Measurements from ENCODE around the gene OR52N4.

OR52N4 gene

DNA sequence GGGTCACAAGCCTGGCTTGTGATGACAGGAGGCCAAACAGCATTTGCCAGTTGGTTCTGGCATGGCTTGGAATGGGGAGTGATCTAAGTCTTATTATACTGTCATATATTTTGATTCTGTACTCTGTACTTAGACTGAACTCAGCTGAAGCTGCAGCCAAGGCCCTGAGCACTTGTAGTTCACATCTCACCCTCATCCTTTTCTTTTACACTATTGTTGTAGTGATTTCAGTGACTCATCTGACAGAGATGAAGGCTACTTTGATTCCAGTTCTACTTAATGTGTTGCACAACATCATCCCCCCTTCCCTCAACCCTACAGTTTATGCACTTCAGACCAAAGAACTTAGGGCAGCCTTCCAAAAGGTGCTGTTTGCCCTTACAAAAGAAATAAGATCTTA, 17.0 kb upstream of the OR52N4 start:
- Histone ChIP-seq H3K36me3 (ENCODE audit: control insufficient read depth, low read length) (no peaks in the 10 kb centered on the region), H3K9me2 (replicated peaks; ENCODE audit: control insufficient read depth, low read length) (no peaks in the 10 kb centered on the region), H4K20me1 (ENCODE audit: control insufficient read depth, insufficient read depth, low read depth, low read length) (no peaks in the 10 kb centered on the region), H3K4me2 (ENCODE audit: low read length) (no peak overlapping the region), H3K4me1 (ENCODE audit: control insufficient read depth, low read length) (no peaks in the 10 kb centered on the region), H3F3A (ENCODE audit: control insufficient read depth, insufficient read depth) (no peaks in the 10 kb centered on the region), H3K27ac (ENCODE audit: low read depth, low read length) (no peak overlapping the region), H3K27me3 (ENCODE audit: control insufficient read depth, low read length) (no peaks in the 10 kb centered on the region), H3K4me3 (ENCODE audit: low read length) (no peak overlapping the region), H3K9me3 (ENCODE audit: control insufficient read depth, insufficient read depth, low read length) (no peaks in the 10 kb centered on the region), H3K79me2 (ENCODE audit: control insufficient read depth, low read length) (no peaks in the 10 kb centered on the region)
- TF ChIP-seq EZH2phosphoT487 (IDR thresholded peaks at IDR 0.05; ENCODE audit: borderline replicate concordance, low read length): no peak
- TF ChIP-seq, protein P1, sequence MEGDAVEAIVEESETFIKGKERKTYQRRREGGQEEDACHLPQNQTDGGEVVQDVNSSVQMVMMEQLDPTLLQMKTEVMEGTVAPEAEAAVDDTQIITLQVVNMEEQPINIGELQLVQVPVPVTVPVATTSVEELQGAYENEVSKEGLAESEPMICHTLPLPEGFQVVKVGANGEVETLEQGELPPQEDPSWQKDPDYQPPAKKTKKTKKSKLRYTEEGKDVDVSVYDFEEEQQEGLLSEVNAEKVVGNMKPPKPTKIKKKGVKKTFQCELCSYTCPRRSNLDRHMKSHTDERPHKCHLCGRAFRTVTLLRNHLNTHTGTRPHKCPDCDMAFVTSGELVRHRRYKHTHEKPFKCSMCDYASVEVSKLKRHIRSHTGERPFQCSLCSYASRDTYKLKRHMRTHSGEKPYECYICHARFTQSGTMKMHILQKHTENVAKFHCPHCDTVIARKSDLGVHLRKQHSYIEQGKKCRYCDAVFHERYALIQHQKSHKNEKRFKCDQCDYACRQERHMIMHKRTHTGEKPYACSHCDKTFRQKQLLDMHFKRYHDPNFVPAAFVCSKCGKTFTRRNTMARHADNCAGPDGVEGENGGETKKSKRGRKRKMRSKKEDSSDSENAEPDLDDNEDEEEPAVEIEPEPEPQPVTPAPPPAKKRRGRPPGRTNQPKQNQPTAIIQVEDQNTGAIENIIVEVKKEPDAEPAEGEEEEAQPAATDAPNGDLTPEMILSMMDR (IDR thresholded peaks at IDR 0.05; ENCODE audit: low read depth, low read length, poor library complexity, severe bottlenecking): no peak

DNA sequence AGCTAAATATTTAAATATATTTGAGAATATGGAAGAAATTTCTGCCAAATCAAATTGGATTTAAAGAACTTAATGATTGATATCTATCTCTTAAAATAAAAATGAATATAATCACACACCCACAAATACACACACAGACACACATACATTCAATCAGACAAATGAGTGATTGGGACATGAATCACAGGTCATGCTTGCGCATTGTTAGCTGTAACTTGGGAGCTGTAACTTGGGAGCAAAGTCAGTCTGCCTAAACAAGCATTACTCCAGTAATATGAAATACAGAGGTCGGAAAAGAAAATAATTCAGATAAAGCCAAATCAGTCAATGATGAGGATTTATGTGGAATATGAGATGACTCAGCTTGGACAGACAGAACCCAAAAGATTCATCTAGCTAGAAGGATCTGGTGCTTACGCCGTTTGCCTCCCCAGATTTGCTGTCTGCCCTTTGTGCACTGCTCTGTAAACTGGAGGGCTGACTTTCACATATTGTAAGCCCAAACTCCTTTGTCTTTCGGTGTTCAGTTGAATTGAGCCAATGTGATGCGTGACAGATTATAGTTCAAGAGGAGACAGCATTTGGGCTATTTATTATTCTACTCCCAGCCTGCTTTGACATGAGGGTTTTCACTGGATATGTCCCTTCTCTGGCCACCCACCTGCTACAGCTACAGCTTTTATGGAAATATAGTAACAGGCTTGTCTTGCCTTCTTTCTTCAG, 16.2 kb upstream of the OR52N4 start:
- H4K20me1 ChIP-seq (ENCODE audit: control insufficient read depth, insufficient read depth, low read depth, low read length): no peaks in the 10 kb centered on the region
- H3K27ac ChIP-seq (ENCODE audit: low read depth, low read length): no peak overlapping the region
- H3K9me2 ChIP-seq (replicated peaks; ENCODE audit: control insufficient read depth, low read length): no peaks in the 10 kb centered on the region
- no peak overlapping the region for H3K4me2 ChIP-seq (ENCODE audit: low read length)
- H3K27me3 ChIP-seq (ENCODE audit: control insufficient read depth, low read length): no peaks in the 10 kb centered on the region
- TF ChIP-seq, protein P1 (IDR thresholded peaks at IDR 0.05; ENCODE audit: low read depth, low read length, poor library complexity, severe bottlenecking): no peak
- no peak for TF ChIP-seq EZH2phosphoT487 (IDR thresholded peaks at IDR 0.05; ENCODE audit: borderline replicate concordance, low read length)
- no peaks in the 10 kb centered on the region for H3K4me1 ChIP-seq (ENCODE audit: control insufficient read depth, low read length)
- no peaks in the 10 kb centered on the region for H3K9me3 ChIP-seq (ENCODE audit: control insufficient read depth, insufficient read depth, low read length)
- no peaks in the 10 kb centered on the region for H3K36me3 ChIP-seq (ENCODE audit: control insufficient read depth, low read length)
- no peaks in the 10 kb centered on the region for H3K79me2 ChIP-seq (ENCODE audit: control insufficient read depth, low read length)
- no peak overlapping the region for H3K4me3 ChIP-seq (ENCODE audit: low read length)
- H3F3A ChIP-seq (ENCODE audit: control insufficient read depth, insufficient read depth): no peaks in the 10 kb centered on the region

DNA sequence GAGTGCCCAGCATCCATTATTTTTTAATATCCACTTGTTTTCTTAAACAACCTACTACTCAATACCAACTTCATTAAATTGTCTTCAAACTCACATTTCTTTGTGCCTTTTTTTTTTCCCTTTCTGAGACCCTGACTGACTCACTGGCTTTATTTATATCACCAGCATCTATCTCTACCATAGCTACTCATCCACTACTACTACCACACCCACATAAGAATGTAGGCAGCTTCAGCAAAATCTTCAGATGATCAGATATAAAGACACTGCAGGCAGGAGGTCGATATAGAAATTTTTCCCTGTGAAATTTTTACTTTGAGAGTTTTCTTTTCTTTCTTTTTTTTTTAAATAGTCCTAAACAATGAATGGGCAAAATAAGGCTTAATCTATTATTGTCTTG, 15.6 kb upstream of the OR52N4 start:
- Histone ChIP-seq H3K4me2 (ENCODE audit: low read length) (no peak overlapping the region), H3K27ac (ENCODE audit: low read depth, low read length) (no peak overlapping the region)

More for the DNA sequence above, 15.6 kb upstream of the OR52N4 start:
- Histone ChIP-seq H3K4me3 (ENCODE audit: low read length) (no peak overlapping the region), H3K9me2 (replicated peaks; ENCODE audit: control insufficient read depth, low read length) (no peaks in the 10 kb centered on the region), H3K9me3 (ENCODE audit: control insufficient read depth, insufficient read depth, low read length) (no peaks in the 10 kb centered on the region), H3K4me1 (ENCODE audit: control insufficient read depth, low read length) (no peaks in the 10 kb centered on the region), H4K20me1 (ENCODE audit: control insufficient read depth, insufficient read depth, low read depth, low read length) (no peaks in the 10 kb centered on the region), H3K36me3 (ENCODE audit: control insufficient read depth, low read length) (no peaks in the 10 kb centered on the region), H3K27me3 (ENCODE audit: control insufficient read depth, low read length) (no peaks in the 10 kb centered on the region), H3K79me2 (ENCODE audit: control insufficient read depth, low read length) (no peaks in the 10 kb centered on the region), H3F3A (ENCODE audit: control insufficient read depth, insufficient read depth) (no peaks in the 10 kb centered on the region)
- no peak for TF ChIP-seq EZH2phosphoT487 (IDR thresholded peaks at IDR 0.05; ENCODE audit: borderline replicate concordance, low read length)
- TF ChIP-seq, protein P1 (IDR thresholded peaks at IDR 0.05; ENCODE audit: low read depth, low read length, poor library complexity, severe bottlenecking): no peak
